MM.1S (cell line): ENCODE results near the gene SANBR.

Experiments
- DNase-seq: peaks from one replicate; pipeline ENCODE4 v3.0.0-alpha.2; 2015
- H2AFZ ChIP-seq: fragments of 300-600 bp; sonication (generic); 2 replicates; pipeline ENCODE4 v1.6.0; 2016; ENCODE audit warnings: antibody characterized with exemption, low read length
- H3F3A ChIP-seq: fragments of 300-600 bp; sonication (generic); 2 replicates; pipeline ENCODE4 v1.6.1; 2016; ENCODE audit warnings: mild to moderate bottlenecking, antibody characterized with exemption, low read length, moderate library complexity, mixed read lengths; ENCODE audit not compliant: insufficient read depth
- H3K27ac ChIP-seq: fragments of 300-600 bp; sonication (generic); 2 replicates; pipeline ENCODE4 v1.5.1; 2016; ENCODE audit warnings: mild to moderate bottlenecking, low read length
- H3K27me3 ChIP-seq: fragments of 300-600 bp; sonication (generic); replicated peaks from 2 replicates; pipeline ENCODE4 v1.6.0; 2016; ENCODE audit warnings: low read length; ENCODE audit not compliant: insufficient read depth
- H3K36me3 ChIP-seq: fragments of 300-600 bp; sonication (generic); replicated peaks from 2 replicates; pipeline ENCODE4 v1.6.1; 2016; ENCODE audit warnings: mild to moderate bottlenecking, low read length, mixed read lengths; ENCODE audit not compliant: insufficient read depth
- H3K4me1 ChIP-seq: fragments of 300-600 bp; sonication (generic); 2 replicates; pipeline ENCODE4 v1.6.1; 2016; ENCODE audit warnings: low read length, mixed read lengths
- H3K4me2 ChIP-seq: fragments of 300-600 bp; sonication (generic); 2 replicates; pipeline ENCODE4 v1.6.0; 2016; ENCODE audit warnings: low read depth, low read length
- H3K4me3 ChIP-seq: fragments of 300-600 bp; sonication (generic); 2 replicates; pipeline ENCODE4 v1.5.1; 2016; ENCODE audit warnings: low read length, mixed read lengths
- H3K79me2 ChIP-seq: fragments of 300-600 bp; sonication (generic); 2 replicates; pipeline ENCODE4 v1.6.1; 2016; ENCODE audit warnings: mixed run types, low read length, mixed read lengths
- H3K9ac ChIP-seq: fragments of 300-600 bp; sonication (generic); 2 replicates; pipeline ENCODE4 v1.6.1; 2016; ENCODE audit warnings: low read length, mixed read lengths
- H3K9me2 ChIP-seq: fragments of 300-600 bp; sonication (generic); replicated peaks from 2 replicates; pipeline ENCODE4 v1.6.1; 2016; ENCODE audit warnings: mild to moderate bottlenecking, low read length, mixed read lengths; ENCODE audit not compliant: insufficient read depth
- H3K9me3 ChIP-seq: fragments of 300-600 bp; sonication (generic); replicated peaks from 2 replicates; pipeline ENCODE4 v1.6.1; 2016; ENCODE audit warnings: mild to moderate bottlenecking, low read length, mixed read lengths; ENCODE audit not compliant: insufficient read depth
- H4K20me1 ChIP-seq: fragments of 300-600 bp; sonication (generic); 2 replicates; pipeline ENCODE4 v1.6.1; 2016; ENCODE audit warnings: mild to moderate bottlenecking, low read length, moderate library complexity, mixed read lengths; ENCODE audit not compliant: insufficient read depth
- EZH2 ChIP-seq: fragments of 300-600 bp; sonication (generic); optimal IDR thresholded peaks from 2 replicates; pipeline ENCODE3; 2017; ENCODE audit warnings: low read depth, mild to moderate bottlenecking, antibody characterized with exemption, low read length, mixed read lengths
- EZH2phosphoT487 ChIP-seq: fragments of 300-600 bp; sonication (generic); IDR thresholded peaks from 2 replicates; pipeline ENCODE4 v1.6.1; 2018; ENCODE audit warnings: antibody characterized with exemption, low read length
- TF ChIP-seq, protein P1 (sequence below): fragments of 300-600 bp; sonication (generic); IDR thresholded peaks from 2 replicates; pipeline ENCODE4 v1.5.1; 2016; ENCODE audit warnings: antibody characterized with exemption, low read length, mixed read lengths

Gene SANBR

DNA sequence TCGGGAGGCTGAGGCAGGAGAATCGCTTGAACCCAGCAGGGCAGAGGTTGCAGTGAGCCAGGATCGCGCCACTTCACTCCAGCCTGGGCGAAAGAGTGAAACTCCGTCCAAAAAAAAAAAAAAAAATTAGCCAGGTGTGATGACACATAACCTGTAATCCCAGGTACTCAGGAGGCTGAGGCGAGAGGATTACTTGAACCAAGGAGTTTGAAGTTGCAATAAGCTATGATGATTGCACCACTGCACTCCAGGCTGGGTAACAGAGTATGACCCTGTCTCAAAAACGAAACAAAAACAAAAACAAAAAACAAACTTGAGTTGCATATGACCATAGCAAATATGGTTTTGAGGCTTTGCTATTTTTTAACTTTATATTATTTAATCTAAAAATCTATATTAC, 25.8 kb downstream of the SANBR start:
- Histone ChIP-seq H3K9me3 (no peaks in the 10 kb centered on the region), H3F3A (no peaks in the 10 kb centered on the region), H4K20me1 (no peaks in the 10 kb centered on the region), H3K27ac (no peak overlapping the region), H3K36me3 (no peaks in the 10 kb centered on the region), H2AFZ (no peak overlapping the region), H3K9me2 (no peaks in the 10 kb centered on the region), H3K27me3 (no peaks in the 10 kb centered on the region), H3K9ac (no peak overlapping the region), H3K79me2 (no peaks in the 10 kb centered on the region), H3K4me2 (no peak overlapping the region), H3K4me1 (no peaks in the 10 kb centered on the region), H3K4me3 (no peak overlapping the region)
- TF ChIP-seq EZH2 (no peak), EZH2phosphoT487 (no peak)
- TF ChIP-seq, protein P1, sequence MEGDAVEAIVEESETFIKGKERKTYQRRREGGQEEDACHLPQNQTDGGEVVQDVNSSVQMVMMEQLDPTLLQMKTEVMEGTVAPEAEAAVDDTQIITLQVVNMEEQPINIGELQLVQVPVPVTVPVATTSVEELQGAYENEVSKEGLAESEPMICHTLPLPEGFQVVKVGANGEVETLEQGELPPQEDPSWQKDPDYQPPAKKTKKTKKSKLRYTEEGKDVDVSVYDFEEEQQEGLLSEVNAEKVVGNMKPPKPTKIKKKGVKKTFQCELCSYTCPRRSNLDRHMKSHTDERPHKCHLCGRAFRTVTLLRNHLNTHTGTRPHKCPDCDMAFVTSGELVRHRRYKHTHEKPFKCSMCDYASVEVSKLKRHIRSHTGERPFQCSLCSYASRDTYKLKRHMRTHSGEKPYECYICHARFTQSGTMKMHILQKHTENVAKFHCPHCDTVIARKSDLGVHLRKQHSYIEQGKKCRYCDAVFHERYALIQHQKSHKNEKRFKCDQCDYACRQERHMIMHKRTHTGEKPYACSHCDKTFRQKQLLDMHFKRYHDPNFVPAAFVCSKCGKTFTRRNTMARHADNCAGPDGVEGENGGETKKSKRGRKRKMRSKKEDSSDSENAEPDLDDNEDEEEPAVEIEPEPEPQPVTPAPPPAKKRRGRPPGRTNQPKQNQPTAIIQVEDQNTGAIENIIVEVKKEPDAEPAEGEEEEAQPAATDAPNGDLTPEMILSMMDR = no peak
- DNase-seq = no peak

GRCh38 chr2:61096438-61096837, 30.8 kb downstream of the SANBR start:
- Histone ChIP-seq H3K27ac (no peak overlapping the region), H3K9me2 (no peaks in the 10 kb centered on the region), H2AFZ (no peak overlapping the region)

GRCh38 chr2:61100801-61101200, 35.1 kb downstream of the SANBR start:
- Histone ChIP-seq H2AFZ (no peak overlapping the region), H3F3A (no peaks in the 10 kb centered on the region), H3K4me1 (no peaks in the 10 kb centered on the region), H3K27me3 (no peaks in the 10 kb centered on the region), H3K4me3 (no peak overlapping the region), H3K9me3 (no peaks in the 10 kb centered on the region), H4K20me1 (no peaks in the 10 kb centered on the region), H3K4me2 (no peak overlapping the region), H3K79me2 (no peaks in the 10 kb centered on the region), H3K9me2 (no peaks in the 10 kb centered on the region), H3K36me3 (no peaks in the 10 kb centered on the region), H3K9ac (no peak overlapping the region), H3K27ac (no peak overlapping the region)
- no peak for TF ChIP-seq EZH2
- TF ChIP-seq EZH2phosphoT487 = no peak
- TF ChIP-seq, protein P1 = no peak
- no peak for DNase-seq

More at GRCh38 chr2:61096438-61096837, 30.8 kb downstream of the SANBR start:
- TF ChIP-seq EZH2phosphoT487 (no peak), EZH2 (no peak)
- TF ChIP-seq, protein P1 = no peak
- Histone ChIP-seq H3K4me1 (no peaks in the 10 kb centered on the region), H3K4me2 (no peak overlapping the region), H3K9ac (no peak overlapping the region), H3K9me3 (no peaks in the 10 kb centered on the region), H3K27me3 (no peaks in the 10 kb centered on the region), H4K20me1 (no peaks in the 10 kb centered on the region), H3K79me2 (no peaks in the 10 kb centered on the region), H3F3A (no peaks in the 10 kb centered on the region), H3K36me3 (no peaks in the 10 kb centered on the region), H3K4me3 (no peak overlapping the region)
- DNase-seq = no peak
